Measurements from ENCODE around the gene BICC1.

DNA sequence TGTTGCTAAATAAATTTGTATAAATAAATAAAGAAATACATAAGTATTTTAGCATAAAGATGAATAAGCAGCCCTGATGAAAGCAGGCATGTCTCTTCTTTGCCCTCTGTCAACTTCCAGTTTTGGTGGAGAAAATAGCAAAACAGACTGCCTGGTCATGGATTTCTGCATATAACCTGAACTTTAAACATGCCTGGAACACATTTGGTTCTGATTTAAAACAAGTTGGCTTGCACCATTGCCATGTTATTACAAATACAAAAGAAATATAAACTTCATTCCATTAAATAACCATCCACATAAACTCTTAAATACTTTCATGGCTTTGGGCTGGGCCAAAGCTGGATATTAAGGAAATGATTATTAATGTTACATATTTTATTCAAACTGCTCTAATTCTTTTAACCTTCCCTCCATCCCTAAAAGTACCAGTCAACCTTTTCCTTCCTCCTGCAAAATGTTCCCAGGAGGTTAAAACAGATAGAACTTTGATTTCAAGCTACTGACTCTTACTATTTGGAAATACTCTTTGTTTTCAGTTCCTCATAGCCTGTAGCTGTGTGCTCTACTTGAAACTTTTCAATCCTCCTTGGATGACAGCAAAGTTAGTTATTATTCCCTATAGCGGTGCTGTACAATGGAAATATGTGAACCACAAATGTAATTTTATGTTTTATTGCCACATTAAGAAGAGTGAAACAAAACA, 96.3 kb downstream of the BICC1 start:
- TF ChIP-seq, protein P1, sequence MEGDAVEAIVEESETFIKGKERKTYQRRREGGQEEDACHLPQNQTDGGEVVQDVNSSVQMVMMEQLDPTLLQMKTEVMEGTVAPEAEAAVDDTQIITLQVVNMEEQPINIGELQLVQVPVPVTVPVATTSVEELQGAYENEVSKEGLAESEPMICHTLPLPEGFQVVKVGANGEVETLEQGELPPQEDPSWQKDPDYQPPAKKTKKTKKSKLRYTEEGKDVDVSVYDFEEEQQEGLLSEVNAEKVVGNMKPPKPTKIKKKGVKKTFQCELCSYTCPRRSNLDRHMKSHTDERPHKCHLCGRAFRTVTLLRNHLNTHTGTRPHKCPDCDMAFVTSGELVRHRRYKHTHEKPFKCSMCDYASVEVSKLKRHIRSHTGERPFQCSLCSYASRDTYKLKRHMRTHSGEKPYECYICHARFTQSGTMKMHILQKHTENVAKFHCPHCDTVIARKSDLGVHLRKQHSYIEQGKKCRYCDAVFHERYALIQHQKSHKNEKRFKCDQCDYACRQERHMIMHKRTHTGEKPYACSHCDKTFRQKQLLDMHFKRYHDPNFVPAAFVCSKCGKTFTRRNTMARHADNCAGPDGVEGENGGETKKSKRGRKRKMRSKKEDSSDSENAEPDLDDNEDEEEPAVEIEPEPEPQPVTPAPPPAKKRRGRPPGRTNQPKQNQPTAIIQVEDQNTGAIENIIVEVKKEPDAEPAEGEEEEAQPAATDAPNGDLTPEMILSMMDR (conservative IDR thresholded peaks at IDR 0.05 in 1 of 2, IDR thresholded peaks at IDR 0.05 in 1 of 2; ENCODE audit: extremely low read depth in 1 of 2, insufficient read depth in 1 of 2, low read depth in 1 of 2, low read length in 2 of 2), result no peak
- TF ChIP-seq EZH2 (IDR thresholded peaks at IDR 0.05; ENCODE audit: borderline replicate concordance, low read length), result no peak
